GM18505 (cell line): ENCODE results near the gene ANKS6.

ENCODE experiments used
- ATAC-seq: cut with Tn5 transposase; IDR thresholded peaks from one replicate; pipeline ENCODE4 v1.9.1; 2021; ENCODE audit not compliant: unreplicated experiment
- POLR2A ChIP-seq: IDR thresholded peaks from 4 replicates; pipeline ENCODE4 v1.6.1; 2011; ENCODE audit warnings: borderline replicate concordance; ENCODE audit not compliant: insufficient read depth, insufficient read length; ENCODE audit errors: extremely low read depth

The ANKS6 gene

DNA sequence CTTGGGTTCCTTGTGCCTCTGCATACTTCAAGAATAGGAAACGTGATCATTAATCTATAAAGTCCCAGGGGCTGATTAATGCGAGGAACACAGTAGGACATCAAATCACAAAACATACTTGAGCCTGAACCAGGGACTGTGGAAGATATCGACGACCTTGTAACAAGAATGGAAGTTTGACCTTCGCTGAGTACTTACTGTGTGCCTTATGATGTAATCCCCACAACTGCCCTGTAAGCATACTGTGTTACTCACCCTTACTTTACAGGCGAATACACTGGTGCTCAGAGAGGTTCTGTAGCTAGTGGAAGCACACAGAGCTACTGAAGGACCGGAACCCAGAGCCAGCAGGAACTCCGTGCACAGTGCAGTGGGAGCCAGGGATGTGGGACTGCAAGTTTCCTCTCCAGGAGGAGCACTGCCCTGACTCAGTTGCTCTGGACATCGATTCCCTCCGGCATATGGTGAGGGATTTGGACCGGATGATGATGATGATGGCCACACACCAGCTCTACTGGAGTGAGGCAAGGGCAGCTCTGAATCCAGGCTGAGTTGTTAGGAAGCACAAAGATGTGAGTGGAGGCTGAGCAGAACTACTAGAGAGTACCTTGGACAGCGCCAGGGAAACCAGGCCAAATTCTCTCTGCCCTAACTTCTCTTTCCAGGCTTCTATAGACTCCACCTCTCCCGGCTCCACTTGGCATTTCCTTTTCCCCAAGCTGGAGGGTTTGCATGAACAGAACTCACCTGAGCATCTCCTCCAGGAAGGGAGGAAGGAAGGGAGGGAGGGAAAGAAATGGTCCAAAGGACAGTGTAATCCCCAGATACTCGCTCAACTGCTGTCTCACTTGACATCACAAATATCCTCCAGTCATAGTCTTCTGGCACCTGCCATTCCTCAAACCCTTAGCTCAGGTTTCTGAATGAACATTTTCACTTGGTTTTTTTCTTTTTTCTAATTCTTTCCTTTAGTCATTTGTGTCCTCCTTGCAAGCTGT lies 86.1 kb downstream of the ANKS6 start:
- ATAC-seq, result no peak
- TF ChIP-seq POLR2A, result no peak

DNA sequence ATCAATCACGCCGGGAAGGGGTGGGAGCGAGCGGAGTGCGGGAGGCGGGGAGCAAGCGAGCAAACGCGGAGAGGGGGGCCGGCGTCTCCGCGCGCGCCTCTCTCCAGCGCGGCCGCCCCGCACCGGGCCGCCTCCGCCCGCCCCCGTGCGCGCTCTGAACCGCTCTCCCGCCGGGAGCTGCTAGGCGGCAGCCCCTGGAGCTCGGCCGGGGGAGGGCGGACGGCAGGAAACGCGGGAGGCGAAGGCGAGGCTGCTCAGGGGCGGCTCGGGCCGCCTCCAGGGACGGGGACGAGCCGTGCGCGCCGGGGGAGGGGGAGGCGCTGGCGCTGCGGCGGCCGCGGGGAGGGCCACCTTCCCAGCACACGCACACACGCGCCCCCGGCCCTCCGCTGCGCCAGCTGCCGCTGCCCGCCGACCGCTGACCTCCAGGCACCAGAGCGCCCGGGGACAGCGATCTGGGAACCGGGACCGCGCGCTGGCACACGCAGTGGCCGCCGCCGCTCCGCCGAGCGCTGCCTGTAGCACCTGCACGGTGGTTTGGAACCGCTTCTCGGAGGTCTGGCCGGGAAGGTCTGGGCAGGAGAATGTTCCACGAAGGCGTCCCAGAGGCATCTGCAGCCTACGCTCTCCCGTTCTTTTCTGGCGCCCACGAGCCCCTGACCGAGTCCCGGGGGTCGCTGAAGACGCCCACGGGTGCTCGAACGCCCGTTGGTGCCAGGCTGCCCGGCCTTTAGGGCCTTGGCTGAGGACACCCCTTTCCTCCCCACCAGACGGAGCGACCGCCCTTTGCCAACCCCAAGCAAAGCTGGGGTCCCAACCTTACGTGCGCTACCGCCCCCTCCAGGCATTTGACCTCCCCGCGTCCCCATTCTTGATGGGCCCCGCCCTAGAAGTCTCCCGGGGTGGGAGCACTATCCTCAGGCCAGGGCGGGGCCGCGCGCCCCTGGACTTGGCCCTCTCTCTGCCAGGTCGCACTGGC lies 87.1 kb downstream of the ANKS6 start, which contains the start of gene GABBR2:
Gene GABBR2 (minus strand): TSS at position 3 of the 979 bp plus-strand sequence. CDS start 198 bp downstream, outside the sequence.
- TF ChIP-seq POLR2A, result no peak
- no peak for ATAC-seq

DNA sequence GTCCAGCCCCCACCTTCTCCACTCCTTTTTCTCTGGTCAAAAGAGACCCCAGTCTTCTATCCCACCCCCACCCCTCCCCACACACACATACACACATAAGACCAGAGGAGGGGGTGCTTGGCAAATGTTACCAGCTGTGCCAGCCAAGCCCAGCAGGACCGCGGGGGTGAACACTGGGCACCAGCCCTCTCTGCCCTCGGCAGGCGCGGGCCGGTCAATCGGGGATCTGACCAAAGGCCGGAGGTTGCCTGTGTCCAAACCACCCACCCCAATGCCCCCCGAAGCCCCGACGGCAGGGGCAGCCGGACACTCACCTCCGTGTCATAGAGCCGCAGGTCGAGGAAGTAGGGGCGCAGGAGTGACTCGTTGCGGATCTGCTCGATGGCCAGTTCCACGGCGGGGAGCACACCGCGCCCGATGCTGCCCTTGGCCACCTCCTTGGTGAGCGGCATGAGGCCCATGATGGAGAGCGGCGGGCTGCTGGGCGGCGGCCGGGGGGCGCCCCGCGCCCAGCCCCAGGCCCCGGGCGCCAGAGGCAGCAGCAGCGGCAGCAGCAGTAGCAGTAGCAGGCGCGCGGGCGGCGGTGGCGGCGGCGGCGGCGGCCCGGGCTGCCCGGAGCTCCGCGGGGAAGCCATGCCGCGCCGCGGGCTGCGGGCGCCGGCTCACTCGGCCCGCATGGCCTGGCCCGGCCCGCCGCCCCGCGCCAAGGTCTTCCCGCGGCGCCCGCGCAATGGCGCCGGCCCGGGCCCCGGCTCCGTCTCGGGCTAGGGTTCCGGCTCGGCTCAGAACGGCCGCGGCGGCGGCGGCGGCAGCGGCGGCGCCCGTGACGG lies 88.0 kb downstream of the ANKS6 start:
- no peak for ATAC-seq
- no peak for TF ChIP-seq POLR2A

DNA sequence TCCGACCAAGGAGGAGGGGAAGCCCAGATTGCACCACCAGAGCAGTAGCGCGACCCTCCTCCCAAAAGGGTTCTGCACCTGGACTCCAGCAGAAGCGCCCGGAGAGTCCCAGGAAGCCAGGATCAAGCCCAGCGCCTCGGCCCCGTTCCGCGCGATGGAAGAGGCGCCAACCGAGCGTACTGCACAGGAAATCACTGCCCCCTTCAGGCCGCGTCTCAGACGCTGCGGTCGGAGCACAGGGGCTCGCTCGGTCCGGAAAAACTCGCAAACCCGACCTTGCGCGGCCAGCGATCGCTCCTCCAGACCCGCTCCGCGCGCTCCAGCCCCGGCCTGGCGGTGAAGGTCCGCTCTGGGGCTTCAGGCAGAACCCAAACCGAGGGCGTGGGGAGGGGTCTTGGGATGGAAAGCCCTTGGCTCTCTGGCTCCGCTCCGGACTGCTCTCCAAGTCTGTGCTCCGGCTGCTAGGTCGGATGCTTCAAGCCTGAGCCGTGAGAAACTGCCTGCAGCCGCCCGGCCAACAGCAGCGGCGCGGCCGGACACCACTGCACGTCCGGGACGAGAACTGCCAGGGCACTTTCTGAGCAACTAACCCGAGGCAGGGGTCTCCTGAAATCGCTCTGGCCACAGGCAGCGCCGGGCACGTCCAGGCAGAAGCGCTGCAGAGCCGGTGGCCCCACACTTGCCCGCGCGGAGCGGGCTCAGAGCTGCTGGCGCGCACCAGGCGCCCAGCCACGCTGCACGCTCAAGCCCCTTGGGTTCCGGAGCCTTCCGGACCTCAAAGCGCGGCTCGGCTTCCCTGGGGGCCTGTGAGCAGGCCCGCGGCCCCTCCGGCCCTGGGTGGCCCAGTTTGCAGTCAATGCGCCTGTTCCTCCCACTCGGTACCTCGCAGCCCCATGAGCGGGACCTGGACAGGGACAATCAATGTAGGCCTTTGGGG lies 88.9 kb downstream of the ANKS6 start:
- ATAC-seq, result no peak
- no peak for TF ChIP-seq POLR2A

DNA sequence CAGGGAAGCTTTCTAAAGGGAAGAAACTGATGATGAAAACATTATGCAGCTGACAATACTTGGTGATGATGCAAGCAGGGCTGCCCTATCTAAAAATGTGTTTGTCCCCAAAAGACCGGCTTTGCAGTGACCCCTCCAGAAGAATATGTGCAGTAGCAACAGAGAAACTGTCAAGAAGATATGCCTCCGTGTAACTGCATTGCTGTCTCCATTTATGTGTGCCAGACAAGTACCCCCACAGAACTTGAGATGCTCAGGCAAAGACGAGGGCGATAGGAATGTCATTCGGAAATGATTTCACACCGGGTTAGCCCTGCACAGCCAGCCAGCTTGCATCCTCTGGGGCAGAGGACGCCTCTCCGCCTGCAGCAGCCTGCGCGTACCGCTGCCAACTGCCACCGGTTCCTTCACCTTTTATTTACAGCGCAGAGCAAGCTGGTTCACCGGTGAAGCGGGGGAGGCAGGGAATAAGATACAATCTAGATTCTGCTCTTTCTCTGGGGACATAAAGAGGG lies 89.6 kb downstream of the ANKS6 start:
- ATAC-seq, result no peak
- TF ChIP-seq POLR2A, result no peak

DNA sequence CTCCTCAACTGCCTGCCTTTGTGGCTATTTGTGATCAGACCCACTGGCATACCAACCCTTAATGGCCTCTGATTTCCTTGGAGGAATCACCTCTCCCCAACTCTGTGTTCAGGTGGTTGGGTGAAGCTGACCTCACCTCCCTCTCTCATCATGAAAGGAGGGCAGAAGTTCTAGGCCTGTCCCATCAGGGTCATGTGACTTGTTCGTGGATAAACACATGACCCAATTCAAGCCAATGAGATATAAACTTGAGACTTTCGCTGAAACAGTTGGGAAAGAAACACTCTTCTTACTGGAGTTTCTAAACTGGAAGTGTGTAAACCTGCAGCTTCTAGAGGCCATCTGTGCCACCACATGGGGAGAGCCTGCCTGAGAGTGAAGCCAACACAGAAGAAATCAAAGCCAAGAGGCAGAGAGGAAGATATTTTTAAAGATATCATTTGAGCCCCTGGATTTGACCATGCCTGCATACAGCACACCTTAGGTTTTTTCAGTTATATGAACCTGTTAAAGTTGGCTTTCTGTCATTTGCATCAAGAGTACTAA lies 93.4 kb downstream of the ANKS6 start:
- no peak for TF ChIP-seq POLR2A
- no peak for ATAC-seq

DNA sequence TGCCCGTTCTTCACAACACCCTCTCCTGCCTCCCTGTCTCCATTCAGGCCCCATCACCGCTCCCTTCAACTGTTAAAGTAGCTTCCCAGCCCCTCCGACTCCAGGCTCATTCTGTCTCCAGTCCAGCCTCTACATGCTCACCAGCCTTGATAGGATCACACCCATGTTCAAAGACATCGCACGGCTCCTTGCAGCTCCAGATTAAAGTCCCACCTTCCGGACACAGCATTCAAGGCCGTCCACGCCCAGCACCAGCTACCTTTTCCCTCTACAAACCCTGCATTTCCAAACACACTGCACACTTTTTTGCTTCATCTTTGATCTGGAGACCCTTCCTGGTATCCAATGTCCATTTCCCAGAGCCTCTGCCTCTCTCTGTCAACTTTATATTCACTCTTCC lies 94.0 kb downstream of the ANKS6 start:
- no peak for TF ChIP-seq POLR2A
- no peak for ATAC-seq

DNA sequence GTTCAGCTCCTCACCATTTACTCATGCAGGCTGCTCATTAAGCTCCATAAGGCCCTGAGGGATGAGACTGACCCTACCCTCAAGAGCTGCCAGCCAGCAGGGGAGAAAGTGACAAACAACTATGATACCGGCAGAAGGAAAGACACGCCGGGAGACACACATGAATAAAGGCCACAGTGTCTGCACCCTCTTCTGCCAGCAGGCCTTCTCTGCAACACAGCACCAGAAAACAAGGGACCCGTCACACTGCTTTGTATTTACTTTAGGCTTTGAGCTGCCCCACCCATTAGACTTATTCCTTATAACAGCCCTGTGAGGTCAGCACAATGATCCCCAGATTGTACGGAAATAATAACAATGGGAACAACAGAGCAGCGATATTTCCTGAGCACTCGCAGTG lies 94.8 kb downstream of the ANKS6 start:
- no peak for ATAC-seq
- TF ChIP-seq POLR2A, result no peak

DNA sequence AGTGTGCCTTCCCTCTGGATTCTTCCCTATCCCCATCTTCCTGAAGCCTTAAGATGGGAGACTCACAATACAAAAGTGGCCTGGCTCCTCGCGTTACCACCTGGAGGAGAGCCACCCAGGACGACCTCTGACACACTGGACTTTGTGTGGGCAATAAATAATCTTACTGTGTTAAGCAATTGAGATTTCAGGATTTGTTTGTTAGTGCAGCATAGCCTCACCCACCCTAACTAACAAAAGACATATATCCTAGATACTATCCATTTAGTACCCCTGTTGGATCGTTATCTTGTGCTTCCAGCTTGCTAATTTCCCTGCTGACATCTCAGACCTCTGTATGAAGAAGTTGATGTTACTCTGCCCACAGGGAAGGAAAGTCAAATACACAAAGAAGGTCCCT lies 95.6 kb downstream of the ANKS6 start:
- TF ChIP-seq POLR2A, result no peak

DNA sequence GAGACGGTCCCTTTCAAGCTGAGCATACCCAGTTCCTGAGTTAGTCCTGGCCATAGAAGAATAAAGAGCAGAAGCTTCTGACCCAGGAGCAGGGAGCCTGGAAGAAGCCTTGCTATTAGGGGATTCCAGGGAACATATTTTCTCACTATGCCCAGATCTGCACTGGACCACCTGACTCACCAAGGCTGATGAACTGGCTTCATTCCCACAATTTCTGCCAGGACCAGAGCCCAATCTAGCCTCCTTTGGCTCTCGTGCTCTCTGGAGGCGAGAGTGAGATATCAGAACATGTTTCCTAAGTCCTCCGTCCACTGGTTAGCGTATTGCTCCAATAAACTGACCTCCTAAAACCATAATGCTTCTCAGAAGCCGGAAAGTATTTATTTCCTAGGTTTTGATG lies 97.5 kb downstream of the ANKS6 start:
- TF ChIP-seq POLR2A, result no peak
- ATAC-seq, result no peak

More for the DNA sequence above, 95.6 kb downstream of the ANKS6 start:
- no peak for ATAC-seq

DNA sequence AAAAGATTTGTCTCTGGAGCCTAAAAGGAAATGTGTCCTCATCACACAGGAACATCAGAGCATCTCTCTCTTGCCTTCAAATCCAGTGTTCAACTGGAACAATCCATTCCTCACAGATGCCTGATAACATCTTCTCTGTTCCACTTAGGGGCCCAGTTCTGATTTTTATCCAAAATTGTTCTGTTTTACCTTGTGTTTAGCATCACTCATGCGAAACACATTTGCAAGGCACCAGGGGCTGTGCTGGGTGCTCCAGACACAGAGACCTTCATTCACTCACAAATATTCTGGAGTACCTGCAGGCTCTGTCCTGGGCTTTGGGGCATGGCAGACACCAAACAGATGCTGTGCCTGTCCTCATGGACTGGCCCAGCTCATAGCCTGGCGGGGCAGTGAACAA lies 101.4 kb downstream of the ANKS6 start:
- TF ChIP-seq POLR2A, result no peak
- no peak for ATAC-seq

DNA sequence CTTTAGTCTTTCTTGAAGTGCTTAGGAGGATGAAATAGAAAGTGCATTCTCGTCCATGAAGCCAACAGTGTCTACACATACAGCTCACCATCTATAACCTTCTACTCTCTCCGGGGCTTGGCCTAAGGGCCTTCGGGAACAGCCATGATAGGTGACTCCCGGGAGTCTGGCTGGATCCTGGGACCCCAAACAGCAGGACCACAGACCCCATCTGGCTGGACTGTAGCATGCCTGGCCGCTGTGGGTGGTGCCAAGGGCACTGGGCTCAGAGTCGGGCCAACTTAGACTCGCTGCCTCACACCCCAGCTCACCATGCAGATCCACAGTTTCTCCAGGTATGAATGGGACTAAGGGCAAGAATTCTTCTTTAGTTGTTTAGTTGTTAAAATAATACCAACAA lies 104.0 kb downstream of the ANKS6 start:
- ATAC-seq, result no peak
- TF ChIP-seq POLR2A, result no peak

DNA sequence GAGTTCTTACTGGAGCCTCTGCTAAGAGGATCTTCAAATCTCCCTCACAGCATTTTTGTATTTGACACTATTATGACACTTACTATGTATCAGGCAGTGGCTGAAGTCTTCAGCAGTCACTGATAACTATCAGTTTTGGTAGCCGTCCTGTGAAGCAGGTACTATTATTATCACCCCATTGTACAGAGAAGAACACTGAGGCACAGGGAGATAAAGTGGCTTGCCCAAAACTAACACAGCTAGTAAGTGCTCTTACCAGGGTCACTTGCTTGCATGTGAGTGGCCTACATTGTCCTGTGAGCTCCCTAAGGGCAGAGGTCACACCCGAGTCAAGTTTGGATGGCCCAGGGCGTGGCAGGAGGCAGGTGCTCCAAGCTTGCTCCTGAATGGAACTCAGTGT lies 104.5 kb downstream of the ANKS6 start:
- no peak for TF ChIP-seq POLR2A

More for the DNA sequence above, 104.5 kb downstream of the ANKS6 start:
- ATAC-seq, result no peak
